Left lung (tissue), 14 donors: Measurements from ENCODE around the gene TMEM39B. TPM values are rescaled to one million over a fixed set of nuclear protein-coding genes. Genes with fewer than 3 reads are reported as not detected.

Source experiments
- ATAC-seq: fragments of 200-7000 bp; cut with Tn5 transposase; one replicate; pipeline ENCODE4 v1.9.1; 2020; ENCODE audit warnings: moderate library complexity
- DNase-seq, 4 donors: peaks; one replicate each; pipeline ENCODE4 v3.0.0-alpha.2; 2013 to 2020
- H3K27ac ChIP-seq, 2 donors: fragments of 200-600 bp; sonication (generic) in 1 of 2; one replicate each; pipeline versions ENCODE4 v1.5.0 to v1.8.0; 2020 to 2021
- H3K27me3 ChIP-seq, 2 donors: fragments of 200-600 bp; sonication (generic) in 1 of 2; one replicate each; pipeline versions ENCODE4 v1.5.0 to v1.8.0; 2020 to 2021
- H3K36me3 ChIP-seq, 2 donors: fragments of 200-600 bp; sonication (generic) in 1 of 2; one replicate each; pipeline versions ENCODE4 v1.5.0 to v1.8.0; 2020 to 2021
- H3K4me1 ChIP-seq, 2 donors: fragments of 200-600 bp; one replicate each; pipeline ENCODE4 v1.8.0; 2021
- H3K4me3 ChIP-seq, 2 donors: fragments of 200-600 bp; sonication (generic) in 1 of 2; one replicate each; pipeline versions ENCODE4 v1.5.0 to v1.8.0; 2020 to 2021; ENCODE audit warnings: mild to moderate bottlenecking in 1 of 2
- H3K9me3 ChIP-seq, 2 donors: fragments of 200-600 bp; sonication (generic) in 1 of 2; one replicate each; pipeline versions ENCODE4 v1.5.0 to v1.8.0; 2020 to 2021
- intact Hi-C, 2 donors: fragments of 100-400 bp; cut with DNase I; formaldehyde crosslinking; loops; one replicate each; pipeline versions ENCODE4 v1.11.2 to v1.14.2; 2022
- long read RNA-seq, 12 donors: library from polyadenylated mRNA in 2 of 12; unstranded in 2 of 12; transcript quantifications; one replicate each; pipeline ENCODE4 v2.0.0 and lab custom pipeline, GENCODE V29; 2019 to 2026
- polyA plus RNA-seq, 6 donors: library from polyadenylated mRNA; unstranded; fragments of 120-200 nt; gene quantifications; one replicate each; pipeline ENCODE4 v1.2.1, GENCODE V29; 2013; ENCODE audit not compliant: insufficient read length in 6 of 6
- total RNA-seq, 2 donors: library from RNA; stranded (reverse); fragmentation: NEBNext Ultra II Directional; extraction: Animal tissue kit (Norgen Biotek cat#: 25700); gene quantifications; one replicate each; pipeline ENCODE4 v1.2.1, GENCODE V29; 2021
- TF ChIP-seq, protein P1 (sequence below), 2 donors: fragments of 200-600 bp; sonication (generic) in 1 of 2; IDR thresholded peaks; one replicate each; pipeline versions ENCODE4 v1.5.0 to v1.8.0; 2021; ENCODE audit warnings: antibody characterized with exemption in 2 of 2
- donor health status: DM: no; HTN: yes; CAD: no.
- donor health status: DM: no; HTN: no; CAD: no.

Gene TMEM39B
- total RNA-seq (10 to 100 TPM; 16.5 to 22.6 TPM), polyA plus RNA-seq (10 to 100 TPM; 23.1 to 26.4 (median 24.6) TPM)
- long read RNA-seq, donor 1, partial matches to known transcripts = 0 of 3 reads
- long read RNA-seq, donor 1, other reads (novel, unspliced or antisense) = 0 of 3 reads
- long read RNA-seq, donor 2, partial matches to known transcripts = 0 of 3 reads
- long read RNA-seq, donor 2, other reads (novel, unspliced or antisense) = 0 of 3 reads
- long read RNA-seq, donor 3, transcript TMEM39B-203 (7 exons, 1,538 nt) = major isoform, 8 of 10 reads
- long read RNA-seq, donor 3, partial matches to known transcripts = 0 of 10 reads
- long read RNA-seq, donor 3, other reads (novel, unspliced or antisense) = 0 of 10 reads
- long read RNA-seq, donor 4, partial matches to known transcripts = 2 of 7 reads
- long read RNA-seq, donor 4, other reads (novel, unspliced or antisense) = 2 of 7 reads
- long read RNA-seq, donor 5, transcript TMEM39B-201 (9 exons, 1,813 nt) = major isoform, 6 of 7 reads
- long read RNA-seq, donor 5, partial matches to known transcripts = 0 of 7 reads
- long read RNA-seq, donor 5, other reads (novel, unspliced or antisense) = 0 of 7 reads
- long read RNA-seq, donor 6, transcript TMEM39B-201 (9 exons, 1,813 nt) = major isoform, 9 of 12 reads
- long read RNA-seq, donor 6, partial matches to known transcripts = 0 of 12 reads
- long read RNA-seq, donor 6, other reads (novel, unspliced or antisense) = 0 of 12 reads
- long read RNA-seq, donor 7, transcript TMEM39B-201 (9 exons, 1,813 nt) = major isoform, 5 of 8 reads
- long read RNA-seq, donor 7, partial matches to known transcripts = 0 of 8 reads
- long read RNA-seq, donor 7, other reads (novel, unspliced or antisense) = 0 of 8 reads
- long read RNA-seq, donor 8, transcript TMEM39B-201 (9 exons, 1,813 nt) = major isoform, 5 of 8 reads
- long read RNA-seq, donor 8, partial matches to known transcripts = 0 of 8 reads
- long read RNA-seq, donor 8, other reads (novel, unspliced or antisense) = 0 of 8 reads
- long read RNA-seq, donor 9 = 0 reads
- long read RNA-seq, donor 10, transcript TMEM39B-203 (7 exons, 1,538 nt) = minor isoform, 6 of 20 reads
- long read RNA-seq, donor 10, transcript TMEM39B-201 (9 exons, 1,813 nt) = major isoform, 9 of 20 reads
- long read RNA-seq, donor 10, partial matches to known transcripts = 0 of 20 reads
- long read RNA-seq, donor 10, other reads (novel, unspliced or antisense) = 5 of 20 reads
- long read RNA-seq, donor 11, transcript TMEM39B-201 (9 exons, 1,813 nt) = major isoform, 7 of 7 reads
- long read RNA-seq, donor 11, partial matches to known transcripts = 0 of 7 reads
- long read RNA-seq, donor 11, other reads (novel, unspliced or antisense) = 0 of 7 reads
- long read RNA-seq, donor 12, transcript TMEM39B-201 (9 exons, 1,813 nt) = major isoform, 8 of 10 reads
- long read RNA-seq, donor 12, partial matches to known transcripts = 0 of 10 reads
- long read RNA-seq, donor 12, other reads (novel, unspliced or antisense) = 0 of 10 reads

GRCh38 chr1:32072622-32073298 is at the start of gene TMEM39B:
TMEM39B (plus strand) TSS chr1:32072939; CDS start chr1:32073048, 109 bp downstream.
- Histone ChIP-seq H3K9me3 (no peaks in the 10 kb centered on the region), H3K4me1 (peaks cover 7 to 42% of the 10 kb centered on the region in 2 donors), H3K27ac (peak within 1 kb of the TSS; percentile 88 to 91), H3K36me3 (peaks cover 0 to 27% of the 10 kb centered on the region in 2 donors), H3K27me3 (no peaks in the 10 kb centered on the region), H3K4me3 (peak within 1 kb of the TSS; percentile 67 to 73)
- peak; percentile 96 to 99 (median 97) for DNase-seq
- intact Hi-C loops = no loop called here
- ATAC-seq = peak; percentile 95
- TF ChIP-seq, protein P1, sequence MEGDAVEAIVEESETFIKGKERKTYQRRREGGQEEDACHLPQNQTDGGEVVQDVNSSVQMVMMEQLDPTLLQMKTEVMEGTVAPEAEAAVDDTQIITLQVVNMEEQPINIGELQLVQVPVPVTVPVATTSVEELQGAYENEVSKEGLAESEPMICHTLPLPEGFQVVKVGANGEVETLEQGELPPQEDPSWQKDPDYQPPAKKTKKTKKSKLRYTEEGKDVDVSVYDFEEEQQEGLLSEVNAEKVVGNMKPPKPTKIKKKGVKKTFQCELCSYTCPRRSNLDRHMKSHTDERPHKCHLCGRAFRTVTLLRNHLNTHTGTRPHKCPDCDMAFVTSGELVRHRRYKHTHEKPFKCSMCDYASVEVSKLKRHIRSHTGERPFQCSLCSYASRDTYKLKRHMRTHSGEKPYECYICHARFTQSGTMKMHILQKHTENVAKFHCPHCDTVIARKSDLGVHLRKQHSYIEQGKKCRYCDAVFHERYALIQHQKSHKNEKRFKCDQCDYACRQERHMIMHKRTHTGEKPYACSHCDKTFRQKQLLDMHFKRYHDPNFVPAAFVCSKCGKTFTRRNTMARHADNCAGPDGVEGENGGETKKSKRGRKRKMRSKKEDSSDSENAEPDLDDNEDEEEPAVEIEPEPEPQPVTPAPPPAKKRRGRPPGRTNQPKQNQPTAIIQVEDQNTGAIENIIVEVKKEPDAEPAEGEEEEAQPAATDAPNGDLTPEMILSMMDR (IDR thresholded peaks at IDR 0.05) = no peak

DNA sequence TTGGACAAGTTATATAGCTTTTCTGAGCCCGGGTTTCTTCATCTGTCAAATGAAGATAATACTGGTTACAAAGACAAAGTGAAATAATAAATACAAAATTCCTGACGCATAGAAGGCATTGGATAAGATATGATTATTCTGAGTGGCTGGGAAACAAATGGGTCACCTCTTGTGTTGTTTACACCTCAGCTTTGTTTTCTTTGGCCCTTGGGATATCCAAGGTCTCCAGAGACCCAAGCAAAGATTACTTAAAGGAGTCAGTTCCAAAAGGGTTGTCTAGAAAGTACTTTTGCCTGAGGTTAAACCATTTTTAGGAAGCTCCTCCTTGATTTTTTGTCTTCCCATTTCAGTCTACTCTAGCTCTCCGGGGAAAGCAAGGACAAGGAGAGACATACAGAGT is 49.4 kb upstream of the TMEM39B start:
- intact Hi-C loops = no loop called here
- Histone ChIP-seq H3K36me3 (peaks cover 0 to 23% of the 10 kb centered on the region in 2 donors), H3K9me3 (no peaks in the 10 kb centered on the region), H3K27me3 (no peaks in the 10 kb centered on the region), H3K4me3 (no peak overlapping the region), H3K4me1 (peaks cover 7 to 85% of the 10 kb centered on the region in 2 donors), H3K27ac (no peak overlapping the region)
- no peak for DNase-seq
- TF ChIP-seq, protein P1 (IDR thresholded peaks at IDR 0.05) = no peak
- ATAC-seq = no peak

GRCh38 chr1:32025515-32025914 is 47.2 kb upstream of the TMEM39B start:
- no peaks in the 10 kb centered on the region for H3K9me3 ChIP-seq
- TF ChIP-seq, protein P1 (IDR thresholded peaks at IDR 0.05) = no peak
- H3K27ac ChIP-seq = no peak overlapping the region
- intact Hi-C loops = no loop called here
- no peak overlapping the region for H3K4me3 ChIP-seq
- no peak for ATAC-seq
- H3K27me3 ChIP-seq = no peaks in the 10 kb centered on the region
- peaks cover 0 to 66% of the 10 kb centered on the region in 2 donors for H3K4me1 ChIP-seq
- peaks cover 0 to 32% of the 10 kb centered on the region in 2 donors for H3K36me3 ChIP-seq
- DNase-seq = no peak

GRCh38 chr1:32028746-32029145 is 44.0 kb upstream of the TMEM39B start:
- intact Hi-C loops = no loop called here
- Histone ChIP-seq H3K4me3 (no peak overlapping the region), H3K27me3 (no peaks in the 10 kb centered on the region), H3K27ac (no peak overlapping the region), H3K36me3 (peaks cover 0 to 46% of the 10 kb centered on the region in 2 donors), H3K9me3 (no peaks in the 10 kb centered on the region), H3K4me1 (peaks cover 0 to 44% of the 10 kb centered on the region in 2 donors)
- ATAC-seq (no peak), DNase-seq (no peak)
- TF ChIP-seq, protein P1 (IDR thresholded peaks at IDR 0.05) = no peak
